IMR-90 (cell line): ENCODE results near the gene TAOK1. TPM values are rescaled to one million over a fixed set of nuclear protein-coding genes. Genes with fewer than 3 reads are reported as not detected.

Experiments
- ATAC-seq: fragments of 200-7000 bp; cut with Tn5 transposase; 2 replicates; pipeline ENCODE4 v1.9.1; 2020; ENCODE audit warnings: low read depth, mild to moderate bottlenecking, moderate library complexity
- BruUV-seq: library from RNA; stranded (reverse); fragments of 400-500 nt; replicated peaks from 2 replicates; lab custom pipeline; 2021; lab: Mats Ljungman, UMichigan
- CTCF ChIA-PET: fragments of 300-600 bp; formaldehyde crosslinking; extraction: SDS; loops from one replicate; lab custom pipeline; 2021; ENCODE audit warnings: antibody characterized with exemption; lab: Yijun Ruan, JAX
- POLR2A ChIA-PET: fragments of 300-600 bp; sonication (Branson Sonifier 250); formaldehyde crosslinking; loops from one replicate; lab custom pipeline; 2022; ENCODE audit warnings: antibody characterized with exemption; ENCODE audit not compliant: unreplicated experiment; lab: Charles Lee
- DNase-seq: peaks from one replicate; pipeline ENCODE4 v3.0.0; 2013
- H2AFZ ChIP-seq: replicated peaks from 2 replicates; pipeline ENCODE3; 2013; ENCODE audit warnings: low read length, mild to moderate bottlenecking; ENCODE audit not compliant: poor library complexity
- H2AK5ac ChIP-seq: 2 replicates; pipeline ENCODE4 v1.6.1; 2013; ENCODE audit warnings: low read depth, low read length, inconsistent platforms
- H2AK9ac ChIP-seq: replicated peaks from 2 replicates; pipeline ENCODE3; 2013; ENCODE audit warnings: mild to moderate bottlenecking, low read depth, low read length, moderate library complexity; ENCODE audit not compliant: poor library complexity
- H2BK120ac ChIP-seq: 2 replicates; pipeline ENCODE4 v1.6.1; 2013; ENCODE audit warnings: low read depth, low read length, inconsistent platforms
- H2BK15ac ChIP-seq: 3 replicates; pipeline ENCODE4 v1.6.1; 2013; ENCODE audit warnings: low read depth, low read length, inconsistent platforms
- H2BK20ac ChIP-seq: 2 replicates; pipeline ENCODE4 v1.6.1; 2013; ENCODE audit warnings: low read depth, mild to moderate bottlenecking, inconsistent platforms, low read length, moderate library complexity
- H2BK5ac ChIP-seq: 2 replicates; pipeline ENCODE4 v1.6.1; 2013; ENCODE audit warnings: mild to moderate bottlenecking, low read depth, low read length, inconsistent platforms; ENCODE audit not compliant: poor library complexity, severe bottlenecking
- H3K14ac ChIP-seq: replicated peaks from 2 replicates; pipeline ENCODE4 v1.6.1; 2013; ENCODE audit warnings: low read depth, low read length, inconsistent platforms
- H3K18ac ChIP-seq: 2 replicates; pipeline ENCODE4 v1.6.1; 2013; ENCODE audit warnings: low read depth, low read length, control low read depth
- H3K23ac ChIP-seq: 2 replicates; pipeline ENCODE4 v1.6.1; 2013; ENCODE audit warnings: low read depth, low read length, inconsistent platforms
- H3K27ac ChIP-seq: 2 replicates; pipeline ENCODE4 v1.5.1; 2013; ENCODE audit warnings: mild to moderate bottlenecking, control low read depth, low read length; ENCODE audit not compliant: insufficient read depth
- H3K27me3 ChIP-seq: 2 replicates; pipeline ENCODE4 v1.6.1; 2013; ENCODE audit warnings: low read length; ENCODE audit not compliant: control insufficient read depth, insufficient read depth
- H3K36me3 ChIP-seq: 2 replicates; pipeline ENCODE4 v1.6.1; 2013; ENCODE audit warnings: low read length, mixed read lengths; ENCODE audit not compliant: control insufficient read depth, insufficient read depth
- H3K4ac ChIP-seq: 2 replicates; pipeline ENCODE4 v1.6.1; 2013; ENCODE audit warnings: low read depth, low read length, inconsistent platforms
- H3K4me1 ChIP-seq: 2 replicates; pipeline ENCODE4 v1.6.1; 2013; ENCODE audit warnings: low read length, mixed read lengths; ENCODE audit not compliant: control insufficient read depth, insufficient read depth
- H3K4me2 ChIP-seq: 2 replicates; pipeline ENCODE4 v1.6.1; 2013; ENCODE audit warnings: low read depth, mild to moderate bottlenecking, control low read depth, low read length, moderate library complexity
- H3K4me3 ChIP-seq: 2 replicates; pipeline ENCODE4 v1.5.1; 2013; ENCODE audit warnings: low read depth, mild to moderate bottlenecking, control low read depth, low read length, moderate library complexity; ENCODE audit not compliant: insufficient read depth
- H3K56ac ChIP-seq: 2 replicates; pipeline ENCODE4 v1.6.1; 2013; ENCODE audit warnings: low read length, inconsistent platforms; ENCODE audit not compliant: insufficient read depth; ENCODE audit errors: extremely low read depth
- H3K79me1 ChIP-seq, 2 experiments: 2 replicates each; pipeline ENCODE4 v1.6.1; 2013; ENCODE audit warnings: low read length in 2 of 2, inconsistent platforms in 1 of 2, low read depth in 1 of 2
- H3K9ac ChIP-seq: 2 replicates; pipeline ENCODE4 v1.6.1; 2013; ENCODE audit warnings: low read depth, low read length, control low read depth
- H3K9me1 ChIP-seq: 2 replicates; pipeline ENCODE4 v1.6.1; 2013; ENCODE audit warnings: low read length, inconsistent platforms; ENCODE audit not compliant: insufficient read depth
- H3K9me3 ChIP-seq: 2 replicates; pipeline ENCODE4 v1.6.1; 2013; ENCODE audit warnings: low read length; ENCODE audit not compliant: control insufficient read depth, insufficient read depth
- H4K20me1 ChIP-seq: 2 replicates; pipeline ENCODE4 v1.6.1; 2013; ENCODE audit warnings: low read length, inconsistent platforms; ENCODE audit not compliant: insufficient read depth
- H4K5ac ChIP-seq: 2 replicates; pipeline ENCODE4 v1.6.1; 2013; ENCODE audit warnings: mild to moderate bottlenecking, low read depth, low read length, control low read depth
- H4K8ac ChIP-seq, 2 experiments: 2 replicates each; pipeline ENCODE4 v1.6.1; 2013; ENCODE audit warnings: low read depth in 2 of 2, low read length in 2 of 2, control low read depth in 1 of 2, inconsistent platforms in 1 of 2
- H4K91ac ChIP-seq: 2 replicates; pipeline ENCODE4 v1.6.1; 2013; ENCODE audit warnings: low read depth, low read length, inconsistent platforms; ENCODE audit not compliant: insufficient read depth
- CHD1 ChIP-seq: IDR thresholded peaks from 2 replicates; pipeline ENCODE4 v1.6.1; 2012; ENCODE audit warnings: low read depth, low read length, improper control_type of control experiment
- NFE2L2 ChIP-seq: fragments of 150-350 bp; IDR thresholded peaks from 2 replicates; pipeline ENCODE4 v1.6.1; 2016; ENCODE audit warnings: low read depth, mild to moderate bottlenecking, low read length
- SMC3 ChIP-seq: fragments of 150-350 bp; IDR thresholded peaks from 2 replicates; pipeline ENCODE4 v1.6.1; 2016; ENCODE audit warnings: low read depth, mild to moderate bottlenecking, antibody characterized with exemption, low read length, moderate library complexity
- WGBS, 2 experiments: methylation state at CpG; one replicate each; pipeline versions ENCODE4 v1.1.5 to v1.1.7; 2013; ENCODE audit warnings: missing lambda C conversion rate in 2 of 2; ENCODE audit not compliant: insufficient read length in 1 of 2; ENCODE audit errors: extremely low coverage in 2 of 2; 5-methylcytosine and 5-hydroxymethylcytosine counted together
- dilution Hi-C: fragments of 300-500 bp; cut with HindIII; formaldehyde crosslinking; loops from one replicate; pipeline ENCODE4 v1.14.3; 2018; ENCODE audit warnings: low sequenced_read_pairs; ENCODE audit not compliant: unreplicated experiment
- in situ Hi-C: fragments of 300-500 bp; cut with MboI; formaldehyde crosslinking; loops from 3 replicates; pipeline ENCODE4 v1.14.3; 2019; ENCODE audit warnings: low sequenced_read_pairs, inconsistent platforms, mixed read lengths
- intact Hi-C: fragments of 100-400 bp; cut with micrococcal nuclease; formaldehyde crosslinking; loops from 2 replicates; pipeline ENCODE4 v1.10.0; 2022
- polyA plus RNA-seq, 3 experiments: library from polyadenylated mRNA; depleted of rRNA; stranded (reverse); fragments of >200 nt; gene quantifications; 2 replicates each; pipeline ENCODE4 v1.2.3, GENCODE V29; 2012; ENCODE audit warnings: low replicate concordance in 1 of 3
- total RNA-seq: library from RNA; depleted of rRNA; stranded (reverse); fragments of >200 nt; gene quantifications from 2 replicates; pipeline ENCODE4 v1.2.3, GENCODE V29; 2012

Gene TAOK1
- total and polyA plus RNA-seq, 2 of the 4 experiments (the other 2 are of a cell fraction): 9.8 to 91.8 TPM

GRCh38 chr17:29409963-29410362 lies 19.8 kb downstream of the TAOK1 start:
- H3K23ac ChIP-seq: no peak overlapping the region
- H4K8ac ChIP-seq: no peak overlapping the region
- no peak overlapping the region for H3K27ac ChIP-seq
- no peaks in the 10 kb centered on the region for H3K9me3 ChIP-seq
- no peak overlapping the region for H3K9ac ChIP-seq
- H3K4ac ChIP-seq: no peak overlapping the region
- H3K4me1 ChIP-seq: peaks cover 15% of the 10 kb centered on the region
- no peak overlapping the region for H3K18ac ChIP-seq
- H3K4me3 ChIP-seq: no peak overlapping the region
- H2AK9ac ChIP-seq: no peak overlapping the region
- no peak for DNase-seq
- ChIA-PET CTCF (no interaction called here), POLR2A (interaction anchor here (0.6 kb wide), 2 partner anchors 20 to 932 kb away, joined by 3 to 7 read pairs; partner anchors contain the start of gene TAOK1)
- WGBS, 2 experiments: 60% methylated on average over 1 of the region's 6 CpGs; no CpG with 5 or more reads in 1 of the 2 experiments
- in situ Hi-C loops: no loop called here
- no peak overlapping the region for H4K91ac ChIP-seq
- peaks cover 15% of the 10 kb centered on the region for H3K9me1 ChIP-seq
- H4K5ac ChIP-seq: no peak overlapping the region
- H3K79me1 ChIP-seq: peaks cover 3 to 74% of the 10 kb centered on the region in 2 experiments; a peak in 3 of 4 replicates
- no peak overlapping the region for H2AK5ac ChIP-seq
- no peak overlapping the region for H2AFZ ChIP-seq
- no peak overlapping the region for H2BK20ac ChIP-seq
- H3K36me3 ChIP-seq: peaks cover 6% of the 10 kb centered on the region
- intact Hi-C loops: no loop called here
- H3K27me3 ChIP-seq: no peaks in the 10 kb centered on the region
- H3K14ac ChIP-seq: no peak overlapping the region
- dilution Hi-C loops: no loop called here
- no TSS peak for BruUV-seq
- TF ChIP-seq CHD1: no peak
- TF ChIP-seq SMC3: no peak
- TF ChIP-seq NFE2L2: no peak
- no peak overlapping the region for H2BK15ac ChIP-seq
- H2BK120ac ChIP-seq: no peak overlapping the region
- H3K56ac ChIP-seq: no peak overlapping the region
- ATAC-seq: no peak
- H2BK5ac ChIP-seq: no peak overlapping the region
- H3K4me2 ChIP-seq: no peak overlapping the region
- peaks cover 90% of the 10 kb centered on the region for H4K20me1 ChIP-seq
